CD4-positive, alpha-beta memory T cell (primary cell): Measurements from ENCODE around the gene RGS4. TPM values are rescaled to one million over a fixed set of nuclear protein-coding genes. Genes with fewer than 3 reads are reported as not detected.
A peak's percentile ranks its signal among the peaks of the same experiment; 100 is the strongest.

Experiments
- CTCF ChIA-PET: fragments of 350-600 bp; sonication (Branson Sonifier 250); formaldehyde crosslinking; loops from one replicate; lab custom pipeline; 2021; ENCODE audit warnings: inconsistent platforms; ENCODE audit not compliant: partially characterized antibody; lab: Charles Lee
- POLR2A ChIA-PET: fragments of 350-600 bp; sonication (Branson Sonifier 250); formaldehyde crosslinking; loops from one replicate; lab custom pipeline; 2021; ENCODE audit not compliant: partially characterized antibody; lab: Charles Lee
- DNase-seq, 5 donors: peaks; one replicate each; pipeline versions ENCODE4 v3.0.0 to v3.0.0-alpha.2; 2020 to 2022; ENCODE audit warnings: mixed read lengths in 1 of 5
- H3K27ac ChIP-seq: one replicate; pipeline ENCODE4 v1.7.0; 2013; ENCODE audit warnings: low read depth, low read length
- H3K27me3 ChIP-seq: 2 replicates; pipeline ENCODE4 v1.7.0; 2013; ENCODE audit warnings: mild to moderate bottlenecking, low read length, moderate library complexity; ENCODE audit not compliant: insufficient read depth
- H3K36me3 ChIP-seq: 2 replicates; pipeline ENCODE4 v1.7.0; 2013; ENCODE audit warnings: mild to moderate bottlenecking, low read length, moderate library complexity; ENCODE audit not compliant: insufficient read depth
- H3K4me1 ChIP-seq: 2 replicates; pipeline ENCODE4 v1.7.0; 2013; ENCODE audit warnings: mild to moderate bottlenecking, low read length, moderate library complexity; ENCODE audit not compliant: insufficient read depth
- H3K4me3 ChIP-seq, 2 donors: one replicate each; pipeline ENCODE4 v1.7.0; 2013; ENCODE audit warnings: low read length in 2 of 2, mild to moderate bottlenecking in 1 of 2
- H3K9me3 ChIP-seq, 2 donors: one replicate each; pipeline ENCODE4 v1.7.0; 2013; ENCODE audit warnings: low read length in 2 of 2, control low read depth in 1 of 2; ENCODE audit not compliant: control insufficient read depth in 1 of 2
- H3K27ac Mint-ChIP-seq, 7 donors: one replicate each; pipeline ENCODE4 v1.8.0; 2020 to 2021; ENCODE audit warnings: mixed read lengths in 7 of 7, mild to moderate bottlenecking in 6 of 7, inconsistent platforms in 3 of 7, moderate library complexity in 3 of 7
- H3K27me3 Mint-ChIP-seq, 2 donors: one replicate each; pipeline ENCODE4 v1.8.0; 2020 to 2021; ENCODE audit warnings: mixed read lengths in 2 of 2
- H3K36me3 Mint-ChIP-seq, 2 donors: one replicate each; pipeline ENCODE4 v1.8.0; 2020 to 2021; ENCODE audit warnings: mixed read lengths in 2 of 2, inconsistent platforms in 1 of 2, mild to moderate bottlenecking in 1 of 2
- H3K4me1 Mint-ChIP-seq, 4 donors: one replicate each; pipeline ENCODE4 v1.8.0; 2020 to 2021; ENCODE audit warnings: mixed read lengths in 4 of 4, mild to moderate bottlenecking in 1 of 4
- H3K4me3 Mint-ChIP-seq, 8 donors: one replicate each; pipeline ENCODE4 v1.8.0; 2020 to 2021; ENCODE audit warnings: mixed read lengths in 8 of 8, mild to moderate bottlenecking in 7 of 8, moderate library complexity in 6 of 8, inconsistent platforms in 3 of 8
- H3K9me3 Mint-ChIP-seq, 8 donors: one replicate each; pipeline ENCODE4 v1.8.0; 2020 to 2021; ENCODE audit warnings: mixed read lengths in 8 of 8, mild to moderate bottlenecking in 5 of 8, inconsistent platforms in 3 of 8, moderate library complexity in 1 of 8
- intact Hi-C: fragments of 100-400 bp; cut with micrococcal nuclease; formaldehyde crosslinking; loops from one replicate; pipeline ENCODE4 v1.15.1; 2023
- polyA plus RNA-seq, 2 donors: library from polyadenylated mRNA; unstranded; fragments of 300-500 nt; fragmentation: Illumina TruSeq; gene quantifications; one replicate each; pipeline ENCODE4 v1.2.3, GENCODE V29; 2021
- total RNA-seq, 2 experiments: library from RNA; stranded (reverse); gene quantifications; one replicate each; pipeline ENCODE4 v1.2.3, GENCODE V29; 2021

Gene RGS4
- not detected for total RNA-seq
- polyA plus RNA-seq, result not detected

DNA sequence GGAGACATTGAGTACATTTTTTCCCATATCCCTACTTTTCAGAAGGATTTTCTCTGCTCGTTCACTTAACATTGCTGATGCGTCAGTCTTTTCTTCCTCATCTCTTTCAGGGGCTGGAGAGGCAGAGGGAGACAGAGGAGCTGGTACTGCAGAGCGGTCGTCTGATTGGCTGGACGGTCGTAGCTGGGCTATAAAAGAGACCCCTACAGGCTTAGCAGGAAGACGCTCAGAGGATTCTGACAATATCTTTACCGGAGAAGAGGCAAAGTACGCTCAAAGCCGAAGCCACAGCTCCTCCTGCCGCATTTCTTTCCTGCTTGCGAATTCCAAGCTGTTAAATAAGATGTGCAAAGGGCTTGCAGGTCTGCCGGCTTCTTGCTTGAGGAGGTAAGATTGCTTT, at the start of gene RGS4:
Gene RGS4 (plus strand): TSS at position 220 of the 400 bp plus-strand sequence. CDS start 124 bp downstream, at position 344.
- H3K27ac ChIP-seq, result no peak within 1 kb of the TSS
- peaks cover 9% of the 10 kb centered on the region for H3K27me3 ChIP-seq
- intact Hi-C loops, result no loop called here
- no peak within 1 kb of the TSS for H3K4me3 ChIP-seq
- Mint-ChIP-seq H3K36me3 (no peaks in the 10 kb centered on the region), H3K4me1 (no peaks in the 10 kb centered on the region), H3K27ac (no peak within 1 kb of the TSS), H3K9me3 (no peaks in the 10 kb centered on the region), H3K27me3 (peaks cover 26 to 30% of the 10 kb centered on the region in 2 donors), H3K4me3 (no peak within 1 kb of the TSS)
- H3K9me3 ChIP-seq, result no peaks in the 10 kb centered on the region
- DNase-seq, result no peak
- ChIA-PET POLR2A (no interaction called here), CTCF (interaction anchor here (6.1 kb wide), 1 partner anchor 247 kb away, joined by 61 read pairs; no protein-coding TSS in a partner anchor)
- H3K4me1 ChIP-seq, result no peaks in the 10 kb centered on the region
- no peaks in the 10 kb centered on the region for H3K36me3 ChIP-seq

DNA sequence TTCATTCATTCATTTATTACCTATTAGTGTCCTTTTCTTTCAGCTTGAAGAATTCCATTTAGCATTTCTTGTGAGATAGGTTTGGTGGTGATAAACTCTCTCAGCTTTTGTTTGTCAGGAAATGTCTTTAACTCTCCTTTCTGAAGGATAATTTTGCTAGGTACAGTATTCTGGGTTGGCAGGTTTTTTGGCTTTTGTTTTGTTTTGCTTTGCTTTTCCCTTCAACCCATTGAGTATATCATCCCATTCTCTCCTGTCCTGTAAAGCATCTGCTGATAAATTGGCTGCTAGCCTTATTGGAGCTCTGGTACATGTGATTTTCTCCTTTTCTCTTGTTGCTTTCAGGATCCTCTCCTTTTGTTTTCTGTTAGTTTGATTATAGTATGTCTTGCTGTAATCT, 47.0 kb upstream of the RGS4 start:
- no peaks in the 10 kb centered on the region for H3K27me3 Mint-ChIP-seq
- peaks cover 0 to 9% of the 10 kb centered on the region in 2 donors for H3K9me3 ChIP-seq
- CTCF ChIA-PET, result no interaction called here
- H3K36me3 Mint-ChIP-seq, result no peaks in the 10 kb centered on the region
- no peaks in the 10 kb centered on the region for H3K4me1 Mint-ChIP-seq
- intact Hi-C loops, result no loop called here
- no peaks in the 10 kb centered on the region for H3K36me3 ChIP-seq
- no peak overlapping the region for H3K27ac Mint-ChIP-seq
- H3K4me3 ChIP-seq, result no peak overlapping the region
- H3K27ac ChIP-seq, result no peak overlapping the region
- peak overlapping the region in 1 of 8 donors; percentile 36 for H3K4me3 Mint-ChIP-seq
- H3K4me1 ChIP-seq, result no peaks in the 10 kb centered on the region
- peaks cover 7 to 45% (median 24%) of the 10 kb centered on the region in 8 donors for H3K9me3 Mint-ChIP-seq
- POLR2A ChIA-PET, result no interaction called here
- DNase-seq, result no peak
- no peaks in the 10 kb centered on the region for H3K27me3 ChIP-seq

DNA sequence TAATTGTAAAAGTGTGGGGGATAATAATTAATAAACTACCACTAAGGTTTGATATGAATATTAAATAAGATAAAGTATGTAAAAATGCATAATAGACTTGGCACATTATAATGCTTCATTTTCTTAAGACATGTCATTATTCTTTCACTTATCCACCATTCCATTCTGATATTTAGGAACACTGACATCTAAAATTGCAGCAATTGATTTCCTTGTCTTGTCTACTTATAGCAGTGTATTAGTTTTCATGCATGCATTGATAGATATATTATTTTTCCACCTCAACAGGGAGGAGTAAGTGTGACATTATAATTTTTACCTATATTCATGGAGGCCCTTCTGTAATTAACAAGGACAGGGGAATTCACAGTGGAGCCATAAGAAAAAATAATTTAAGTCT, 41.6 kb upstream of the RGS4 start:
- Mint-ChIP-seq H3K9me3 (peaks cover 0 to 19% (median 13%) of the 10 kb centered on the region in 8 donors), H3K27ac (no peak overlapping the region), H3K36me3 (no peaks in the 10 kb centered on the region), H3K27me3 (peaks cover 2% of the 10 kb centered on the region in 2 donors), H3K4me1 (no peaks in the 10 kb centered on the region), H3K4me3 (no peak overlapping the region)
- H3K4me3 ChIP-seq, result no peak overlapping the region
- no peaks in the 10 kb centered on the region for H3K27me3 ChIP-seq
- POLR2A ChIA-PET, result no interaction called here
- CTCF ChIA-PET, result no interaction called here
- H3K36me3 ChIP-seq, result no peaks in the 10 kb centered on the region
- intact Hi-C loops, result no loop called here
- no peak for DNase-seq
- no peaks in the 10 kb centered on the region for H3K4me1 ChIP-seq
- peaks cover 0 to 3% of the 10 kb centered on the region in 2 donors for H3K9me3 ChIP-seq
- no peak overlapping the region for H3K27ac ChIP-seq

DNA sequence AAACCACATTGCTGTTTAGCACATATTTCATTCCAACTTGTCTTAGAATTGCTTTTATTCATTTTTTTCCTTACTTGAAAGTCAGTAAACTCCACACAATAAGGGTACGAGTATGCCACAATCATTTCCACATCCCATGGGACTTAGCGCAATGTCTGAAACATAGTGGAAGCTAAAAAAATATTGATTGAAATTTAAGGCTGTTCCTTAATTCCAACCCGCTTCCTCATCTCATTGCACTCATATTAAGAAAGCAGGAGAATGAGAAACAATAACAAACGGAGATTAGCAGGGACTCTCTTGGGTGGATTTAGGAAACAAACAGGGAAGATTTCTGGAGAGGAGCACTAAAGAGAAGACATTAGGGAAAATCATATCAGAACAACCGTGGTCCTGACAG, 39.3 kb upstream of the RGS4 start:
- Mint-ChIP-seq H3K4me1 (no peaks in the 10 kb centered on the region), H3K27ac (no peak overlapping the region), H3K27me3 (peaks cover 3 to 6% of the 10 kb centered on the region in 2 donors), H3K9me3 (peaks cover 0 to 4% (median under 1%) of the 10 kb centered on the region in 8 donors), H3K4me3 (no peak overlapping the region), H3K36me3 (no peaks in the 10 kb centered on the region)
- intact Hi-C loops, result no loop called here
- Histone ChIP-seq H3K9me3 (no peaks in the 10 kb centered on the region), H3K27me3 (no peaks in the 10 kb centered on the region), H3K4me1 (no peaks in the 10 kb centered on the region), H3K27ac (no peak overlapping the region), H3K36me3 (no peaks in the 10 kb centered on the region), H3K4me3 (no peak overlapping the region)
- CTCF ChIA-PET, result no interaction called here
- POLR2A ChIA-PET, result no interaction called here
- no peak for DNase-seq

DNA sequence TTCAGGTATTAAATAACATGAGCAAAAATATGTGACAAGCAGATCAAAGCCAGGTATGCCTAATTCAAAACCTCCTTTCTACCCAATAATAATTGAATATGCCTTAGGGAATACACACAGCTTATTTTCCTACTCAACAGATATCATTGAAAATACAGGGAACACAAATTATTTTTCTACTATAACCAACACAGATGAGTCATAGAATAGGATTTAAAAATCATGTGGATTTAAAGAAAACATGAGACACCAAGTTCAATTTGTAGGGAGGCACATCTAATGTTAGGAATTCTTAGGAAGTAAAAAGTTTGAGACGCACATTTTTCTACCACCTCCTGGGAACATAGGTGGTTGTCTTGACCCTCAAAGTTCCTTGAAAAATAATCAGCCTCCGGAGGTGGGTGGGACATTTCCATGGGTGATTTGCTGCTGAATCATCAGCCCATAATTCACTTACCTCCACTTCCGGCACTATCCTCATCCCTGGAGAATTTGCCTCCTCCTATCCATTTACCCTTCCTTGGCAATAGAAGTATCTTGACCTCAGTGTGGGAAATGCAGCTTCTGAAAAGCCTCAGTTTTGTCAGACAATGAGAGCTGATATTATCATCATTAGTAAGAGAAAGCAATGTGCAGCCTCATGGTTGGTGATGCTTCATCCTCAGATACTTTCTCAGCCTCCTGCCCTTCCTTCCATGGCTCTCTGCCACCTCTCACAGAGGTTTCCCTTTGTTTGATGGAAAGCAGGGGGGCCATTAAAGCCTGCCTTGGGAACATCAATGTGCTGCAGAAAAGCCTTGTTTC, 33.5 kb upstream of the RGS4 start:
- no peaks in the 10 kb centered on the region for H3K9me3 ChIP-seq
- H3K27me3 ChIP-seq, result no peaks in the 10 kb centered on the region
- Mint-ChIP-seq H3K4me3 (no peak overlapping the region), H3K4me1 (no peaks in the 10 kb centered on the region), H3K36me3 (no peaks in the 10 kb centered on the region), H3K27me3 (peaks cover 2 to 4% of the 10 kb centered on the region in 2 donors), H3K9me3 (no peaks in the 10 kb centered on the region), H3K27ac (no peak overlapping the region)
- DNase-seq, result no peak
- H3K27ac ChIP-seq, result no peak overlapping the region
- H3K4me1 ChIP-seq, result no peaks in the 10 kb centered on the region
- ChIA-PET POLR2A (no interaction called here), CTCF (no interaction called here)
- no peaks in the 10 kb centered on the region for H3K36me3 ChIP-seq
- H3K4me3 ChIP-seq, result no peak overlapping the region
- intact Hi-C loops, result no loop called here

DNA sequence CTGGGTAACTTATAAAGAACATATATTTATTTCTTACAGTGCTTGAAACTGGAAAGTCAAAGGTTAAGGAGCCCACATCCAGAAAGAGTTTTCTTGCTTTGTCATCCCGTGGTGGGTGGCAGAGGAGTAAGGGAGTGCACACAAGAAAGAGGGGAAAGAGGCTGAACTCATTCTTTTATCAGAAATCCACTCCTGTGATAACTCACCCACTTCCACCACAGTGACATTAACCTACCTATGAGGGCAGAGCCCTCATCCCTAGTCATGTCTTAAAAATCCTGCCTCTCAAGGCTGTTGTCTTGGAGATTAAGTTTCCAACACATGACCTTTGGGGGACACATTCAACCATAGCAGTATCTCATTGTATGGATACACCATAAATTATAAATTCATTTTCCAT, 32.5 kb upstream of the RGS4 start:
- Mint-ChIP-seq H3K9me3 (no peaks in the 10 kb centered on the region), H3K27me3 (peaks cover 2 to 4% of the 10 kb centered on the region in 2 donors), H3K4me3 (no peak overlapping the region), H3K4me1 (no peaks in the 10 kb centered on the region), H3K36me3 (no peaks in the 10 kb centered on the region), H3K27ac (no peak overlapping the region)
- Histone ChIP-seq H3K27ac (no peak overlapping the region), H3K9me3 (no peaks in the 10 kb centered on the region), H3K4me1 (no peaks in the 10 kb centered on the region), H3K4me3 (no peak overlapping the region), H3K27me3 (no peaks in the 10 kb centered on the region), H3K36me3 (no peaks in the 10 kb centered on the region)
- POLR2A ChIA-PET, result no interaction called here
- CTCF ChIA-PET, result no interaction called here
- no peak for DNase-seq
- intact Hi-C loops, result no loop called here

DNA sequence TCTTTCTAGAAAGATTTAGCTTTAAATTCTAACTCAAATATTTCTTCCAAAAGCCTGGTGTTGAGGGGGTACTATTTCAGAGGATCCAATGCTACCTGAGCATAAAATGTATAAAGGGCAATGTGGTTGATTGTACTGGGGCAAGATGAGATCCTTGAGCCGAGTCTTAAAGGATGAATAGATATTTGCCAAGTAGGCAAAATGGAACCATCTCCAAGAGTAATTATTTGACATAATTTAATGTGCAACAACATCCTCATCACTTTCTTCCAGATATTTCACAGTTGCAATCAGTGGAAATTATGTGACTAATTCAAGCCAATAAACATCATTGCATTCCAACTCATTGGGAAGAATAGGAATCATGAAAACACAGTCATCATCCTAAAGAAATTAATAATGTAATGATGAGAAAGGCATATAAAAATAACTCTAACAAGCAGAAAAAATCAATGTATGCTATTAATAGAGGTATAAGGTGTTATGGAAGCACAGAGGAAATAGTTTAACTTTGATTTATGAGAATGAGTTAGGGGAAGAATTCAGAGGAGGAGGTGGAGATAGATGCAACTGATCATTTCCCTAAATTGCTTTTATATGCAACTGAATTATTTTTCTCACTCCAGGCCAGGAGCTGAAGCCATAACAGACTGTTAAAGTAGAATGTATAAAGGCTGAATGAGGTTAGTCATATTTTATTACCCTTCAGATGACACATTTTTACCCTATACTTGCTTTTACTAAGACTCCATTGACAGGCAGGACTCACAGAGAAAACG, 30.0 kb upstream of the RGS4 start:
- POLR2A ChIA-PET, result no interaction called here
- intact Hi-C loops, result no loop called here
- Mint-ChIP-seq H3K27me3 (peaks cover 0 to 1% of the 10 kb centered on the region in 2 donors), H3K9me3 (peaks cover 0 to 2% (median 0%) of the 10 kb centered on the region in 8 donors), H3K4me1 (no peaks in the 10 kb centered on the region), H3K27ac (no peak overlapping the region), H3K4me3 (no peak overlapping the region), H3K36me3 (no peaks in the 10 kb centered on the region)
- no peaks in the 10 kb centered on the region for H3K36me3 ChIP-seq
- no peak overlapping the region for H3K27ac ChIP-seq
- H3K4me3 ChIP-seq, result no peak overlapping the region
- DNase-seq, result no peak
- H3K27me3 ChIP-seq, result no peaks in the 10 kb centered on the region
- H3K4me1 ChIP-seq, result no peaks in the 10 kb centered on the region
- CTCF ChIA-PET, result no interaction called here
- no peaks in the 10 kb centered on the region for H3K9me3 ChIP-seq
